Tibial nerve (tissue), 4 donors: ENCODE results near the gene NDFIP1.

Experiments used
- CTCF ChIP-seq, 5 experiments: fragments of 200-600 bp in 3 of 5; fragments of 450-650 bp in 2 of 5; sonication (generic) in 3 of 5; IDR thresholded peaks; one replicate each; pipeline ENCODE4 v1.5.1; 2016 to 2019; ENCODE audit warnings: antibody characterized with exemption in 5 of 5, mild to moderate bottlenecking in 3 of 5, moderate library complexity in 2 of 5
- EP300 ChIP-seq, 2 donors: sonication (generic); formaldehyde crosslinking; IDR thresholded peaks; one replicate each; pipeline ENCODE4 v1.6.1; 2017; ENCODE audit warnings: antibody characterized with exemption in 2 of 2, mild to moderate bottlenecking in 1 of 2
- POLR2A ChIP-seq, 2 donors: fragments of 450-650 bp; IDR thresholded peaks; one replicate each; pipeline ENCODE4 v1.6.1; 2017; ENCODE audit warnings: antibody characterized with exemption in 2 of 2, mild to moderate bottlenecking in 2 of 2, moderate library complexity in 2 of 2

GRCh38 chr5:142086679-142087078, 21.9 kb upstream of the NDFIP1 start:
- TF ChIP-seq CTCF (IDR thresholded peaks at IDR 0.05) (no peak), POLR2A (IDR thresholded peaks at IDR 0.05) (no peak), EP300 (IDR thresholded peaks at IDR 0.05) (no peak)
